Activated effector memory CD4-positive, alpha-beta T cell treated with Interleukin-2 at 50 U/mL for 16 hours (primary cell): ENCODE data around the gene RPS21.

Experiments used
- DNase-seq: peaks from one replicate; pipeline ENCODE4 v3.0.0-alpha.2; 2020

Gene RPS21

DNA sequence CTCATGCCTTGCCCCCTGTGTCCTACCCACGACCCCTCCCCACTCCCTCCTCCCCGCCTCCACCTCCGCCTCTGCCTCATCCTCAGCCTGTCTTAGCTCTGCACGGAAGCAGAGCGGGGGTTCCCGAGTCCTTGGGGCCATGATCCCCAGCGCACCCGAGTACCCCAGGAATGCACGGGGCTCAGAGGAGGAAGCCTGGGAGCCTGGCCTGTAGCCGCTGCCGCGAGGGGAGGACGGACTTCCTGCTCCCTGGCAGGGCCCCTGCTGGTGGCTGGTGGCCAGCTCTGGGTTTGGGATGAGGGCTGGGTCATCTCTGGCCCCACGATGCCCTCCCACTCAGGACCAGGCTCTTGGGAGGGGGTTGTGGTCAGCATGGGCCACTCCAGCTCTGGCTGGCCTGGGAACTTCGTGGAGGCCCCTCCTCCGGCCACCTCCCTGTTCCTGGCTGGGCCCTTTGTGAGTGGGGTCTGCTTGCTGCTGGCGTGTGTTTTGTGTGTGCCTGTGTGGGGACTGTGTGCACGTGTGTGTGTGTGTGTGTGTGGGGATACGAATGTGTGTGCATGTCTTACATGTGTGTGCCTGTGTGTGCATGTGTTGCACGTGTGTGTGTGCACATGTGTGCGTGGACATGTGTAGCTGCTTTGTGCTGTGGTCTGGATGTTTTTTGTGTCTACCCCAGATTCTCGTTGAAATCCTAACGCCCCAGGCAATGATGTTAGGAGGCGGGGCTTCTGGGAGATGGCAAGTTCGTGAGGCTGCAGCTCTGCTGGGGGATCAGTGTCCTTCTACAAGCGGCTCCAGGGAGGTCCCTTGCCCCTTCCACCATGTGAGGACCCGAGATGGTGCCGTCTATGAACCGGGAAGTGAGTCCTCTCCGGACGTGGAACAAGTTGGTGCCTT is 41.7 kb downstream of the RPS21 start:
- no peak for DNase-seq

DNA sequence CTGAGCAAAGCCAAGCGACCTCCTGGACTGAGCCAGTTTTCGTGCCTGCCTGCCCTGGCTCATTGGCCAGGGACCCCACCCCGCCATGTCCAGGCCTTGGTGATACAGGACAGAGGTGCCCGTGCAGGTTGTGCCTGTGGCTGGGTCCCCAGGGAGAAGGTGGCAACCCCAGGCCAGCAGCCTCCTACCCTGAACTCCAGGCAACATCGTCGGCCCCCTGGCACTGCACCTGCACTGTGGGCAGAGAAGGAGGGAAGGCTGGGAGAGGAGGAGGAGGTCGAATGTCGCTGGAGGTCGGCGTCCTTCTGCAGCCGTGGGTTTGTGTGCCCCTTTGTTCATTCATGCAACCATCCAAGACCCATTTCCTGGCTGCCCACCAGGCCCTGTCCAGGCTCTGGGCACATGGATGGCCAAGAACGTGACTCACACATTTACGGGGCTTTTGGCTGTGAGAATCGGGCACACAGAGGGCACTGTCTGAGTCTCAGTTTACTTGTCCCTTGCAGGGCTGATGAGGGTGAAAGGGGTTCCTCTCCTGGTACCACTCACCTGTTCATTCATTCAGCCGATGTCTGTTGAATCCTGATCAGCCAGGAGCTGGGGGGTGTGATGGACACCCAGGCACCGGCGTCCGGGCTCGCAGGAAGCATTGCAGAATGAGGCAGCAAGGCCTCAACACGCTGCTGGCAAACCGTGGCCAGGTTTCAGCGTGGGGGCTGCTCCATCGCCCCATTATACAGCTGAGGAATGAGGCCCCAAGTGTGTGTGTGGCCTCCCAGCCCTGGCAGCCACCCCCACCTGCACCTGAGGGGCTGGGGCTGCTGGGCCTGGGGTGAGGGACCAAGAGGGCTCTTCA is 42.8 kb downstream of the RPS21 start:
- no peak for DNase-seq

DNA sequence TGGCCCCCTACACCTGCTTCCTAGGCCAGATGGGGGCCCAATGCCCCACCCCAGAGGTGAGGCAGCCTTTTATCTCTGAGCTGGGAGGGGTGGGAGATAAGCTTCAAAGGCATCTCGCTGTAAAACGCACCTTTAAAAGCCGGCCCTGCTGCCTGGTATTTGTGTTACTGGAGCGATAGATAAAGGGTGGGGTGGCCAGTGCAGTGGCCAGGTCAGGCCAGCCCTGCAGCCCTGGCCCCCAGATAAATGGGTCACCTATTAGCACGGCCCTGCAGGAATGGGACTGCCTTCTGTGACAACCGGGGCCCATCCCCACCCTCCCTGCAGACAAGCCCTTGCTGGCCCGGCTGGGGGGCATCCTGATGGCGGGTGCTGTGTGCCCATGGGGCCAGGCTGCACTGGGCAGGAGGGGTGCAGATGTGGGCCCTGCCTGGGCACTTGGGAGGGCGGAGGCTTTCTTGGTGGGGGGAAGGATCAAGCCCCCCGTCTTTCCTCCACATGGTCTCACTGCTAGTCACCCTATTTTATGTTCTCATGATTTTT is 43.5 kb downstream of the RPS21 start:
- DNase-seq = no peak

DNA sequence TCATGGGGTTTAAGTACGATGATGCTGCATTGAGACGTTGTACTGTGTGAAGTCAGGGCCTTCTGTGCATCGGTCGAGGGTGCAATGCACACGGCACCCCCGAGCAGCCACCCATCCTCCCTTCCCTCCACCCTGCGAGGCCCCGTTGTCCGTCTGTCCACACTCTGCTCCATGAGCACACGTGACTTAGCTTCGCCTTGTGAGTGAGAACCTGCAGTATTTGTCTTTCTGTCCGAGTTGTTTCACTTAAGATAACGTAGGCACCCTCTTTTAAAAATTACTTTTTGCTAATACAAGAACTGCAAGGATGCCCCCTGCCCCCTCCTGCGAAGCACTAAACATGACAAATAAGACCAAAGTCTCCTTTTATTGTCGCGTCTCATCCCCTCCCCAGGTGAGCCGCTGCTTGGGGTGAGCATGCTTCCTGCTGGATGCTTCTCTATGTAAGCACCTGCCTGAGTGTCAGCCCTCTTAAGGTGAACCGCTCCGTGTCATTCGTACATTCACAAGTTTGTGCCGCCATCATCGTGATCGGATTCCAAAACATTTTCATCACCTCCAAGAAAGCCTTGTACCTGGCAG is 44.1 kb downstream of the RPS21 start:
- DNase-seq = no peak

DNA sequence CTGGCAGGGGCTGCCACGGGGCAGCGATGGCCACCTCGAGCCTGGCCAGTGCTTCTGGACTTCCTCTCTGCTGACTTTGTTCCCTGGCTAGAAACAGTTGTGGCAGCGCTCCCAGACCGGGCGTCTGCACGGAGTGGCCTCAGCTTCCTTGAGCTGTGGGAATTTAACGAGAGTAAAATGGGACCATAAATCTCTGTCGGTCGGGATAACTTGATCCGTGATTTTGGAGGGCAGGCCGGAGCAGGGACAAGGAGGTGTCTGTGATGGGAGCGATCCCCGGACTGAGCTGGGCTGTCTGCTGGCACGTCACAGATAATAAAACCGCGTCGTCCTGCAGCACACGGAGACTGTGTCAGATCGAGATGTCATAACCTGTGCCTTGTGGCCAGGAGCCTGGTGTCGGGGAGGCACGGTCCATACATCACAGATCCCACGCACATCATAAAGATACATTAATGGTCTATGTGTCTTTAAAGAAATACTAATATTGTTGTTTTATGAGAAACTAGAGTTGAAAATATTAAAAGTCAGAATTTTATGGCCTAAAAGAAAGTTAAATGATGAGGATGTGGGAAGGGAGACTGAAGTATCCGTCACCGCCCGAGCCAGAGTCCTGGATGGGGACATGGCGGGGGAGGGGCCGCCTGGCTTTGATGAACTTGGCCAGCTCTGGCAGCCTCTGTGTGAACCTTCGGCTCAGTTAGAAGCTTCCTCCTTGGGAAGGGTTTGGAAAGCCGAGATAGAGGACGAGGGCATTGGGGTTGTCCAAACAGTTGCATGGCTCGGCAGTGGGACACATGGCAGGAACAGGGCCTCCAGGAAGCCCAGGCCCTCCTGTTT is 47.0 kb downstream of the RPS21 start:
- no peak for DNase-seq

DNA sequence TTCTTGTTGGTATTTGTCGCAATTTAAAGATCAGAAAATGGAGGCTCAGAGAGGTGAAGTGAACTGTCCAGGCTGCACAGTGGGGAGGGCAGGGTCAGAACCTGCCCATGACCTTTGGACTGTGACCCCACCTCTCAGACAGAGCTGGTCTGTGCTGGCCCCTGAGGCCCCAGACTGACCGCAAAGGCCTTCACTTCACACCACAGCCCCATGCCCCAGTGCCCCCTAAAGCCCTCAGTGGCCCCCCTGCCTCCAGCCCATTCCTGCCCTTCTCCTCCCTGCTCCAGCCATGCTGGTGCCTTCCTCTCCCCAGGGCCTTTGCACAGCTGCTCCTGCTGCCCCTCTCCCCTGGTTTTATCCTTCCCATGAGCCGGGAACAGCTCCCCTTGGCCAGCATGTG is 49.8 kb downstream of the RPS21 start:
- DNase-seq = no peak

DNA sequence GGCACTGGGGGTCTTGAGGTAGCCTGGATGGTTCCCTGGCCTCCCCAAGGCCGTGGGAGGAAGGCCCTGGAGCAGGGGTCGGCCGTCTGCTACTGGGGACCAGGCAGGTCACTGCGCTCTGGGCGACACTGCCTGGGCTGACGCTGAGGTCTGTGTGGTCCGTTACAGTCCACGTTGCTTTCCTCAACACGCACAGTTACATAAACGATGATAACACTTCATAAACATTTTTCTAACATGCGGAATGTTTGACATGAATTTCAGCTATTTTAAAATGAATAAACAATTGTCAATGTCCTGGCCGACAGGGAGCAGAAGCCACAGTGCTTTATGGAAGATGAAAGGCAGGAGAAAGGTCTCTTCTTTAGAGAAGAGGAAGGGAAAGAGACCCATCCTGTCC is 50.6 kb downstream of the RPS21 start:
- DNase-seq = no peak

DNA sequence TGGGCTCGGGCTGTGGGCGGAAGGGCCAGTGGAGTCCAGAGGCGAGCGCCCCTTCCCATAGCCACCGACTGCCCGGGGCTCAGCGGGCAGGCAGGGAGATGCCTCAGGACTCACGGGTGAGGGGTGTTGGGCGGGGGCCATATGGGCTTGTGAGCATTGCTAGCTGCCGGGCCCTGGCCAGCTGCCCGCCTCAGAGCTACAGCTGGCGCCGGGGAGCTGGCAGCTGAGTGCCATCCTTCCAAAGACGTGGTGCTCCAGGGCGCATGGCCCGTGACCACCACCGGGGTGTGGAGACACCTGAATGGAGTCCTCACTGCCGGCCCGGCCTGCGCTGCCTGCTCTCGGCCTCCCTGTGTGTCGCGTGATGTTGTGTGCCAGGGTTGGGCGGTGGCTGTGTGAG is 51.0 kb downstream of the RPS21 start:
- DNase-seq = no peak
